HCT116 (cell line): Measurements from ENCODE around the gene IRF2. TPM values are rescaled to one million over a fixed set of nuclear protein-coding genes. Genes with fewer than 3 reads are reported as not detected.

Source experiments
- ATAC-seq: fragments of 200-7000 bp; cut with Tn5 transposase; 2 replicates; pipeline ENCODE4 v1.9.1; 2020; ENCODE audit warnings: mild to moderate bottlenecking, moderate library complexity
- BruUV-seq: library from RNA; stranded (reverse); fragments of 400-500 nt; replicated peaks from 2 replicates; lab custom pipeline; 2021; lab: Mats Ljungman, UMichigan
- CTCF ChIA-PET: fragments of 300-600 bp; sonication (Branson Sonifier 250); formaldehyde crosslinking; loops from one replicate; lab custom pipeline; 2021; ENCODE audit warnings: antibody characterized with exemption; lab: Charles Lee
- POLR2A ChIA-PET: fragments of 300-600, 350-600 bp; sonication (Branson Sonifier 250); formaldehyde crosslinking; loops from one replicate; lab custom pipeline; 2021; ENCODE audit warnings: antibody characterized with exemption; lab: Charles Lee
- RAD21 ChIA-PET, 2 experiments: fragments of 300-600 bp; sonication (Branson Sonifier 250); formaldehyde crosslinking; loops; one replicate each; lab custom pipeline; 2023; ENCODE audit warnings: low total read pairs in 2 of 2; ENCODE audit not compliant: uncharacterized antibody in 2 of 2, unreplicated experiment in 2 of 2, low non-redundant PET in 1 of 2; lab: Charles Lee
- DNase-seq: peaks from one replicate; pipeline ENCODE4 v3.0.0-alpha.2; 2010; ENCODE audit warnings: low read depth, low spot score
- H2AFZ ChIP-seq: fragments of 200-600 bp; shearing (Covaris generic), sonication (generic); 2 replicates; pipeline ENCODE4 v1.6.1; 2017; ENCODE audit warnings: low read depth, mixed run types, mixed read lengths, antibody characterized with exemption, low read length; ENCODE audit not compliant: poor library complexity, severe bottlenecking
- H3K27ac ChIP-seq: 2 replicates; pipeline ENCODE4 v1.5.1; 2012; ENCODE audit warnings: low read depth, low read length
- H3K27me3 ChIP-seq: fragments of 200-600 bp; sonication (generic); 2 replicates; pipeline ENCODE4 v1.6.1; 2016; ENCODE audit warnings: mixed run types, low read length, mixed read lengths; ENCODE audit not compliant: insufficient read depth
- H3K36me3 ChIP-seq, 2 experiments: fragments of 200-500 bp in 1 of 2; fragments of 200-600 bp in 1 of 2; sonication (Bioruptor generic) in 1 of 2; sonication (generic) in 1 of 2; 2 replicates each; pipeline versions ENCODE4 v1.5.1 to v1.6.1; 2014 to 2016; ENCODE audit warnings: low read length in 2 of 2, inconsistent platforms in 1 of 2, mixed read lengths in 1 of 2, mixed run types in 1 of 2; ENCODE audit not compliant: insufficient read depth in 2 of 2, control insufficient read depth in 1 of 2
- H3K4me1 ChIP-seq, 2 experiments: fragments of 200-600 bp in 1 of 2; sonication (generic) in 1 of 2; 2 replicates each; pipeline versions ENCODE4 v1.5.1 to v1.6.1; 2012 to 2017; ENCODE audit warnings: low read length in 2 of 2, inconsistent platforms in 1 of 2, mild to moderate bottlenecking in 1 of 2, mixed read lengths in 1 of 2, mixed run types in 1 of 2, moderate library complexity in 1 of 2; ENCODE audit not compliant: insufficient read depth in 2 of 2, control insufficient read depth in 1 of 2
- H3K4me2 ChIP-seq: fragments of 200-600 bp; sonication (generic); 2 replicates; pipeline ENCODE4 v1.6.1; 2017; ENCODE audit warnings: mixed run types, low read length, mixed read lengths
- H3K4me3 ChIP-seq, 2 experiments: fragments of 200-600 bp in 1 of 2; sonication (generic) in 1 of 2; replicated peaks in 1 of 2; 2 replicates each; pipeline ENCODE4 v1.5.1; 2011 to 2016; ENCODE audit warnings: low read length in 2 of 2, control low read depth in 1 of 2, low read depth in 1 of 2, mild to moderate bottlenecking in 1 of 2, mixed read lengths in 1 of 2, mixed run types in 1 of 2
- H3K79me2 ChIP-seq: fragments of 200-600 bp; sonication (generic); 2 replicates; pipeline ENCODE4 v1.6.1; 2017; ENCODE audit warnings: mild to moderate bottlenecking, mixed run types, low read length, moderate library complexity, mixed read lengths; ENCODE audit not compliant: insufficient read depth
- H3K9ac ChIP-seq: fragments of 200-600 bp; sonication (generic); 2 replicates; pipeline ENCODE4 v1.6.1; 2016; ENCODE audit warnings: low read length, mixed read lengths
- H3K9me2 ChIP-seq: fragments of 200-600 bp; sonication (generic), shearing (Covaris generic); 2 replicates; pipeline ENCODE4 v1.6.1; 2017; ENCODE audit warnings: mixed run types, mild to moderate bottlenecking, moderate library complexity; ENCODE audit not compliant: insufficient read depth
- H3K9me3 ChIP-seq, 2 experiments: fragments of 200-500 bp in 1 of 2; fragments of 200-600 bp in 1 of 2; sonication (Bioruptor generic) in 1 of 2; sonication (generic) in 1 of 2; 2 replicates each; pipeline ENCODE4 v1.6.1; 2014 to 2017; ENCODE audit warnings: low read length in 2 of 2, mixed read lengths in 2 of 2, inconsistent platforms in 1 of 2, low read depth in 1 of 2, mild to moderate bottlenecking in 1 of 2, mixed run types in 1 of 2, moderate library complexity in 1 of 2; ENCODE audit not compliant: control insufficient read depth in 1 of 2, insufficient read depth in 1 of 2
- H4K20me1 ChIP-seq: fragments of 200-600 bp; sonication (generic), shearing (Covaris generic); 2 replicates; pipeline ENCODE4 v1.6.1; 2017; ENCODE audit warnings: mixed run types, mild to moderate bottlenecking, moderate library complexity; ENCODE audit not compliant: insufficient read depth
- CEBPB ChIP-seq: IDR thresholded peaks from 2 replicates; pipeline ENCODE4 v1.6.1; 2012; ENCODE audit warnings: low read depth
- FOSL1 ChIP-seq: IDR thresholded peaks from 2 replicates; pipeline ENCODE4 v1.6.1; 2012; ENCODE audit warnings: low read depth
- POLR2AphosphoS5 ChIP-seq: IDR thresholded peaks from 2 replicates; pipeline ENCODE4 v1.6.1; 2011; ENCODE audit warnings: mild to moderate bottlenecking, low read depth, low read length, moderate library complexity
- ZFX ChIP-seq: fragments of 450-650 bp; IDR thresholded peaks from 2 replicates; pipeline ENCODE4 v1.6.1; 2017
- intact Hi-C: fragments of 100-400 bp; cut with micrococcal nuclease; formaldehyde crosslinking; loops from 2 replicates; pipeline ENCODE4 v1.10.0; 2022
- total RNA-seq: library from RNA; stranded (reverse); gene quantifications from one replicate; pipeline ENCODE4 v1.2.1, GENCODE V29; 2021; ENCODE audit not compliant: unreplicated experiment
- TF ChIP-seq, protein P1 (sequence below): IDR thresholded peaks from 2 replicates; pipeline ENCODE4 v1.6.1; 2011; ENCODE audit warnings: mild to moderate bottlenecking, low read length, moderate library complexity; ENCODE audit not compliant: insufficient replicate concordance; ENCODE audit errors: extremely low read depth
- TF ChIP-seq, protein P2 (sequence below), 3 experiments: fragments of 200-600 bp in 1 of 3; sonication (generic) in 1 of 3; IDR thresholded peaks in 2 of 3; conservative IDR thresholded peaks in 1 of 3; 2 replicates each; pipeline ENCODE4 v1.5.1; 2012 to 2017; ENCODE audit warnings: low read depth in 2 of 3, low read length in 2 of 3, antibody characterized with exemption in 1 of 3, borderline replicate concordance in 1 of 3, control low read depth in 1 of 3, mild to moderate bottlenecking in 1 of 3, mixed read lengths in 1 of 3, mixed run types in 1 of 3, moderate library complexity in 1 of 3; ENCODE audit not compliant: insufficient read depth in 1 of 3

Gene IRF2
- total RNA-seq, 1 experiment from 2014 or later, result 10.6 TPM

DNA sequence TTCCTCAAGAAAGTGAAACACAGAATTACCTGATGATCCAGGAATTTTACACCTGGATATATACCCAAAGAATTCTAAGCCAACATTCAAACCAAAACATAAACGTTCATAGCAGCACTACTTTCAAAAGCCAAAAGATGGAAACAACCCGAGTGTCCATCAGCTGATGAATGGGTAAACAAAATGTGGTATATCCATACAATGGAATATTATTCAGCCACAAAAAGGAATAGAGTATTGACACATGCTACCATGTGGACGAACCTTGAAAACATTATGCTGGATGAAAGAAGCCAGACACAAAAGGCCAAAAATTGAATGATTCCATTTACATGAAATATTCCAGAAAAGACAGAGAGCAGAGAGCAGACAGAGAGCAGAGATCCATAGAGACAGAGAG lies 52.0 kb downstream of the IRF2 start:
- BruUV-seq, result no TSS peak
- H3K27me3 ChIP-seq, result no peaks in the 10 kb centered on the region
- H3K36me3 ChIP-seq, result no peaks in the 10 kb centered on the region; a peak in 1 of 4 replicates
- no peaks in the 10 kb centered on the region for H3K9me3 ChIP-seq
- TF ChIP-seq POLR2AphosphoS5 (no peak), ZFX (no peak), CEBPB (no peak), FOSL1 (no peak)
- TF ChIP-seq, protein P1, sequence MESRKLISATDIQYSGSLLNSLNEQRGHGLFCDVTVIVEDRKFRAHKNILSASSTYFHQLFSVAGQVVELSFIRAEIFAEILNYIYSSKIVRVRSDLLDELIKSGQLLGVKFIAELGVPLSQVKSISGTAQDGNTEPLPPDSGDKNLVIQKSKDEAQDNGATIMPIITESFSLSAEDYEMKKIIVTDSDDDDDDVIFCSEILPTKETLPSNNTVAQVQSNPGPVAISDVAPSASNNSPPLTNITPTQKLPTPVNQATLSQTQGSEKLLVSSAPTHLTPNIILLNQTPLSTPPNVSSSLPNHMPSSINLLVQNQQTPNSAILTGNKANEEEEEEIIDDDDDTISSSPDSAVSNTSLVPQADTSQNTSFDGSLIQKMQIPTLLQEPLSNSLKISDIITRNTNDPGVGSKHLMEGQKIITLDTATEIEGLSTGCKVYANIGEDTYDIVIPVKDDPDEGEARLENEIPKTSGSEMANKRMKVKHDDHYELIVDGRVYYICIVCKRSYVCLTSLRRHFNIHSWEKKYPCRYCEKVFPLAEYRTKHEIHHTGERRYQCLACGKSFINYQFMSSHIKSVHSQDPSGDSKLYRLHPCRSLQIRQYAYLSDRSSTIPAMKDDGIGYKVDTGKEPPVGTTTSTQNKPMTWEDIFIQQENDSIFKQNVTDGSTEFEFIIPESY, result no peak
- TF ChIP-seq, protein P2, sequence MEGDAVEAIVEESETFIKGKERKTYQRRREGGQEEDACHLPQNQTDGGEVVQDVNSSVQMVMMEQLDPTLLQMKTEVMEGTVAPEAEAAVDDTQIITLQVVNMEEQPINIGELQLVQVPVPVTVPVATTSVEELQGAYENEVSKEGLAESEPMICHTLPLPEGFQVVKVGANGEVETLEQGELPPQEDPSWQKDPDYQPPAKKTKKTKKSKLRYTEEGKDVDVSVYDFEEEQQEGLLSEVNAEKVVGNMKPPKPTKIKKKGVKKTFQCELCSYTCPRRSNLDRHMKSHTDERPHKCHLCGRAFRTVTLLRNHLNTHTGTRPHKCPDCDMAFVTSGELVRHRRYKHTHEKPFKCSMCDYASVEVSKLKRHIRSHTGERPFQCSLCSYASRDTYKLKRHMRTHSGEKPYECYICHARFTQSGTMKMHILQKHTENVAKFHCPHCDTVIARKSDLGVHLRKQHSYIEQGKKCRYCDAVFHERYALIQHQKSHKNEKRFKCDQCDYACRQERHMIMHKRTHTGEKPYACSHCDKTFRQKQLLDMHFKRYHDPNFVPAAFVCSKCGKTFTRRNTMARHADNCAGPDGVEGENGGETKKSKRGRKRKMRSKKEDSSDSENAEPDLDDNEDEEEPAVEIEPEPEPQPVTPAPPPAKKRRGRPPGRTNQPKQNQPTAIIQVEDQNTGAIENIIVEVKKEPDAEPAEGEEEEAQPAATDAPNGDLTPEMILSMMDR (IDR thresholded peaks at IDR 0.05 in 2 of 3, conservative IDR thresholded peaks at IDR 0.05 in 1 of 3; ENCODE audit: borderline replicate concordance in 1 of 3, insufficient read depth in 1 of 3, low read depth in 2 of 3, low read length in 2 of 3), result no peak
- ATAC-seq, result no peak
- RAD21 ChIA-PET, result no interaction called here
- H3K4me1 ChIP-seq, result peaks cover 9 to 18% of the 10 kb centered on the region in 2 experiments
- no peaks in the 10 kb centered on the region for H3K79me2 ChIP-seq
- no peak overlapping the region for H3K4me2 ChIP-seq
- H3K9ac ChIP-seq, result no peak overlapping the region
- no peak for DNase-seq
- POLR2A ChIA-PET, result no interaction called here
- no peak overlapping the region for H3K27ac ChIP-seq
- no peak overlapping the region for H2AFZ ChIP-seq
- no peaks in the 10 kb centered on the region for H3K9me2 ChIP-seq
- CTCF ChIA-PET, result no interaction called here
- intact Hi-C loops, result no loop called here
- H3K4me3 ChIP-seq, result no peak overlapping the region
- no peaks in the 10 kb centered on the region for H4K20me1 ChIP-seq
